Nephron (organoid): ENCODE results near the gene PCDHA7.
"Not testable (repeated sequence)": the region's sequence is repeated elsewhere in the genome, so short reads cannot be mapped to it uniquely, and the experiment has no call there.

Source experiments
- H3K27ac Mint-ChIP-seq, 3 experiments: 2 replicates each; pipeline ENCODE4 v1.8.0; 2020; ENCODE audit warnings: mixed read lengths in 3 of 3, mild to moderate bottlenecking in 2 of 3, moderate library complexity in 1 of 3
- H3K27me3 Mint-ChIP-seq: 2 replicates; pipeline ENCODE4 v1.8.0; 2021; ENCODE audit warnings: low read depth, mild to moderate bottlenecking, moderate library complexity, mixed read lengths
- H3K36me3 Mint-ChIP-seq: 2 replicates; pipeline ENCODE4 v1.8.0; 2020; ENCODE audit warnings: low read depth, mixed read lengths
- H3K4me1 Mint-ChIP-seq: 2 replicates; pipeline ENCODE4 v1.8.0; 2020; ENCODE audit warnings: mixed read lengths
- H3K4me3 Mint-ChIP-seq, 3 experiments: 2 replicates each; pipeline ENCODE4 v1.8.0; 2020; ENCODE audit warnings: mild to moderate bottlenecking in 3 of 3, mixed read lengths in 3 of 3, moderate library complexity in 2 of 3
- H3K9me3 Mint-ChIP-seq: 2 replicates; pipeline ENCODE4 v1.8.0; 2020; ENCODE audit warnings: mixed read lengths
- TF ChIP-seq, protein P1 (sequence below), 3 experiments: fragments of 200-600 bp; sonication (generic); IDR thresholded peaks; one replicate each; pipeline ENCODE4 v1.5.0; 2021; ENCODE audit warnings: antibody characterized with exemption in 3 of 3; ENCODE audit not compliant: unreplicated experiment in 3 of 3

Gene PCDHA7

DNA sequence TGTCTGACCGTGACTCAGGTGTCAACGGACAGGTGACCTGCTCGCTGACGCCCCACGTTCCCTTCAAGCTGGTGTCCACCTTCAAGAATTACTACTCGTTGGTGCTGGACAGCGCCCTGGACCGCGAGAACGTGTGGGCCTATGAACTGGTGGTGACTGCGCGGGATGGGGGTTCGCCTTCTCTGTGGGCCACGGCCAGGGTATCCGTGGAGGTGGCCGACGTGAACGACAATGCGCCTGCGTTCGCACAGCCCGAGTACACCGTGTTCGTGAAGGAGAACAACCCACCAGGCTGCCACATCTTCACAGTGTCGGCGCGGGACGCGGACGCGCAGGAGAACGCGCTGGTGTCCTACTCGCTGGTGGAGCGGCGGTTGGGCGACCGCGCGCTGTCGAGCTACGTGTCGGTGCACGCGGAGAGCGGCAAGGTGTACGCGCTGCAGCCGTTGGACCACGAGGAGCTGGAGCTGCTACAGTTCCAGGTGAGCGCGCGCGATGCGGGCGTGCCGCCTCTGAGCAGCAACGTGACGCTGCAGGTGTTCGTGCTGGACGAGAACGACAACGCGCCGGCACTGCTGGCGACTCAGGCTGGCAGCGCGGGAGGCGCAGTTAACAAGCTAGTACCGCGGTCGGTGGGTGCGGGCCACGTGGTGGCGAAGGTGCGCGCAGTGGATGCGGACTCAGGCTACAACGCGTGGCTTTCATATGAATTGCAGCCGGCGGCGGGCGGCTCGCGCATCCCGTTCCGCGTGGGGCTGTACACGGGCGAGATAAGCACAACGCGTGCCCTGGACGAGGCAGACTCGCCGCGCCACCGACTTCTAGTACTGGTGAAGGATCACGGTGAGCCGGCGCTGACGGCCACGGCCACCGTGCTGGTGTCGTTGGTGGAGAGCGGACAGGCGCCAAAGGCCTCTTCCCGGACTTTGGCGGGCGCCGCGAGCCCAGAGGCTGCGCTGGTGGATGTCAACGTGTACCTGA, 36.4 kb downstream of the PCDHA7 start:
- H3K9me3 Mint-ChIP-seq, result peaks cover 38% of the 10 kb centered on the region
- H3K27ac Mint-ChIP-seq, result no peak overlapping the region
- H3K4me1 Mint-ChIP-seq, result no peaks in the 10 kb centered on the region
- H3K36me3 Mint-ChIP-seq, result peaks cover 80% of the 10 kb centered on the region
- no peaks in the 10 kb centered on the region for H3K27me3 Mint-ChIP-seq
- no peak overlapping the region for H3K4me3 Mint-ChIP-seq
- TF ChIP-seq, protein P1, sequence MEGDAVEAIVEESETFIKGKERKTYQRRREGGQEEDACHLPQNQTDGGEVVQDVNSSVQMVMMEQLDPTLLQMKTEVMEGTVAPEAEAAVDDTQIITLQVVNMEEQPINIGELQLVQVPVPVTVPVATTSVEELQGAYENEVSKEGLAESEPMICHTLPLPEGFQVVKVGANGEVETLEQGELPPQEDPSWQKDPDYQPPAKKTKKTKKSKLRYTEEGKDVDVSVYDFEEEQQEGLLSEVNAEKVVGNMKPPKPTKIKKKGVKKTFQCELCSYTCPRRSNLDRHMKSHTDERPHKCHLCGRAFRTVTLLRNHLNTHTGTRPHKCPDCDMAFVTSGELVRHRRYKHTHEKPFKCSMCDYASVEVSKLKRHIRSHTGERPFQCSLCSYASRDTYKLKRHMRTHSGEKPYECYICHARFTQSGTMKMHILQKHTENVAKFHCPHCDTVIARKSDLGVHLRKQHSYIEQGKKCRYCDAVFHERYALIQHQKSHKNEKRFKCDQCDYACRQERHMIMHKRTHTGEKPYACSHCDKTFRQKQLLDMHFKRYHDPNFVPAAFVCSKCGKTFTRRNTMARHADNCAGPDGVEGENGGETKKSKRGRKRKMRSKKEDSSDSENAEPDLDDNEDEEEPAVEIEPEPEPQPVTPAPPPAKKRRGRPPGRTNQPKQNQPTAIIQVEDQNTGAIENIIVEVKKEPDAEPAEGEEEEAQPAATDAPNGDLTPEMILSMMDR (IDR thresholded peaks at IDR 0.05; ENCODE audit: unreplicated experiment in 3 of 3), result no peak

- H3K4me1 Mint-ChIP-seq, result no peaks in the 10 kb centered on the region
- H3K36me3 Mint-ChIP-seq, result peaks cover 89% of the 10 kb centered on the region
- peaks cover 57% of the 10 kb centered on the region for H3K9me3 Mint-ChIP-seq
- peak within 1 kb of the TSS; percentile 56 to 93 (median 86) for H3K27ac Mint-ChIP-seq
- H3K27me3 Mint-ChIP-seq, result no peaks in the 10 kb centered on the region
- TF ChIP-seq, protein P1 (IDR thresholded peaks at IDR 0.05; ENCODE audit: unreplicated experiment in 3 of 3), result peak; percentile 31 to 47 (median 33)
- peak within 1 kb of the TSS; percentile 89 to 91 (median 90) for H3K4me3 Mint-ChIP-seq
Observed at GRCh38 chr5:140875085-140876065, 41.3 kb downstream of the PCDHA7 start, which contains the start of gene PCDHA12. Gene PCDHA12, plus strand, starts transcription at chr5:140875308. Its CDS starts 165 bp downstream, at chr5:140875473.

GRCh38 chr5:140876541-140877261, 42.6 kb downstream of the PCDHA7 start:
- peaks cover 91% of the 10 kb centered on the region for H3K36me3 Mint-ChIP-seq
- H3K4me3 Mint-ChIP-seq, result peak overlapping the region; percentile 89 to 91 (median 90)
- H3K27me3 Mint-ChIP-seq, H3K4me1 Mint-ChIP-seq, H3K27ac Mint-ChIP-seq: not testable (repeated sequence)
- peaks cover 67% of the 10 kb centered on the region for H3K9me3 Mint-ChIP-seq

DNA sequence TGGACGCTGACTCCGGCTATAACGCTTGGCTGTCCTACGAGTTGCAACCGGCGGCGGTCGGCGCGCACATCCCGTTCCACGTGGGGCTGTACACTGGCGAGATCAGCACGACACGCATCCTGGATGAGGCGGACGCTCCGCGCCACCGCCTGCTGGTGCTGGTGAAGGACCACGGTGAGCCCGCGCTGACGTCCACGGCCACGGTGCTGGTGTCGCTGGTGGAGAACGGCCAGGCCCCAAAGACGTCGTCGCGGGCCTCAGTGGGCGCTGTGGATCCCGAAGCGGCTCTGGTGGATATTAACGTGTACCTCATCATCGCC, 43.2 kb downstream of the PCDHA7 start:
- H3K27me3 Mint-ChIP-seq, result no peaks in the 10 kb centered on the region
- TF ChIP-seq, protein P1 (IDR thresholded peaks at IDR 0.05; ENCODE audit: unreplicated experiment in 3 of 3), result no peak

GRCh38 chr5:140881889-140882590, 48.0 kb downstream of the PCDHA7 start, which contains the start of gene PCDHA13:
Gene PCDHA13, plus strand, starts transcription at chr5:140882124. Its CDS starts 145 bp downstream, at chr5:140882269.
- H3K4me3 Mint-ChIP-seq, result no peak within 1 kb of the TSS
- H3K9me3 Mint-ChIP-seq, result peaks cover 56% of the 10 kb centered on the region
- no peaks in the 10 kb centered on the region for H3K4me1 Mint-ChIP-seq
- TF ChIP-seq, protein P1 (IDR thresholded peaks at IDR 0.05; ENCODE audit: unreplicated experiment in 3 of 3), result no peak
- H3K36me3 Mint-ChIP-seq, result peaks cover 86% of the 10 kb centered on the region
- no peak within 1 kb of the TSS for H3K27ac Mint-ChIP-seq
- H3K27me3 Mint-ChIP-seq, result no peaks in the 10 kb centered on the region

More for the DNA sequence above, 43.2 kb downstream of the PCDHA7 start:
- no peak overlapping the region for H3K4me3 Mint-ChIP-seq
- H3K4me1 Mint-ChIP-seq, result no peaks in the 10 kb centered on the region
- H3K27ac Mint-ChIP-seq, result no peak overlapping the region
- H3K9me3 Mint-ChIP-seq, result peaks cover 67% of the 10 kb centered on the region
- peaks cover 91% of the 10 kb centered on the region for H3K36me3 Mint-ChIP-seq
